HG02852 (cell line): ENCODE results near the gene PRDM15.

Experiments used
- ATAC-seq: cut with Tn5 transposase; IDR thresholded peaks from one replicate; pipeline ENCODE4 v1.9.1; 2021; ENCODE audit warnings: mild to moderate bottlenecking, moderate library complexity; ENCODE audit not compliant: unreplicated experiment

Gene PRDM15

DNA sequence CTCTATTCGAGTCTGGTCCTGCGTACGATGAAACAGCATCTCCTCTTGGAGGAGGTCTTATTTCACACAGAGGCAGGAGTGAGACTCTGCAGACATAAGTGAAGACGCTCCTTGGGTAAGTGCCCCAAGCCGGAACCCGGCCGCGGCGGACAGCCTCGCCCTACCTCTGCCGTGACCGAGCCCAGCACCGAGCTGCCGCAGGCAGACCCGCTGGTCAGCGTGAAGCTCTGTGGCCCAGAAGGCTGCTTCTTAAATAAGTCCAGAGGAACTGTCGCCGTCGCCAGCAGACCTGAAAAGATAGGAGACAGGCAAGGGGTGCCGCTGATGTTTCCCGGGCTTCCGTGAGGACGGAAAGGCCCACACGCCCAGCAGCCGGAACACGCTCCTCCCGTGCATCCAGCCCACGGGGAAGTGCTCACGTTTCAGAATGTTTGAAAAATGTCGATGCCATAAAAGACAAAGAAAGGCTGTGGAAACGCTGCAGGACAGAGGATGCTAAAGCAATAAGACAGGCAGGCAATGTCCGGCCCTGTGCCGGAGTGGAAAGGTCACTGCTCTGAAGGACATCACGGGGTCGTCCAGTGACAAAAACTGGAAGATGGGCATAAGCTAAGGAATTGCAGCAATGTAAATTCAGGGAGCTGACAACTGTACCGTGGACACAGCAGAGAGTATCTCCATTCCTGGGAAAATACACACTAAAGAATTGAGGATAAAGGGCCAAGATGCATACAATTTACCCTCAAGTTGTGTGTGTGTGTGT is 28.5 kb upstream of the PRDM15 start:
- no peak for ATAC-seq

DNA sequence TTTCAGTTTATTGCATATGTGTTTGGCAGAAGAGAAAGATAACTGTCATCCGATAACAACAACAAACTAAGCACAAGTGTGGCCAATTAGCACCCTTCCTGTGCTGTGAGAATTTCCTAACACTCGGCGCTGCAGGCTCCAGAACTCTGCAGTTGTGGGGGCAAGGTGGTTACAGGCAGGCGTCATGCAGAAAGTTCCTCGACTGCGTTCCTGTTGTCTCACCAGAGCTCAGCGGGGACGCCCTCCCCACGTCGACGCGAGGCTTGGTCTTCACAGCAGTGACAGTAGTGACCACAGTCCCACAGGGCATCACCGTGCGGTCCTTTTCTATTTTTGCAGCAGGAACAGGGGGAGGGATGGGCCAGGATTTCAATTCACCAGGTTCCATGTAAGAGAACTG is 27.6 kb upstream of the PRDM15 start:
- ATAC-seq = no peak

DNA sequence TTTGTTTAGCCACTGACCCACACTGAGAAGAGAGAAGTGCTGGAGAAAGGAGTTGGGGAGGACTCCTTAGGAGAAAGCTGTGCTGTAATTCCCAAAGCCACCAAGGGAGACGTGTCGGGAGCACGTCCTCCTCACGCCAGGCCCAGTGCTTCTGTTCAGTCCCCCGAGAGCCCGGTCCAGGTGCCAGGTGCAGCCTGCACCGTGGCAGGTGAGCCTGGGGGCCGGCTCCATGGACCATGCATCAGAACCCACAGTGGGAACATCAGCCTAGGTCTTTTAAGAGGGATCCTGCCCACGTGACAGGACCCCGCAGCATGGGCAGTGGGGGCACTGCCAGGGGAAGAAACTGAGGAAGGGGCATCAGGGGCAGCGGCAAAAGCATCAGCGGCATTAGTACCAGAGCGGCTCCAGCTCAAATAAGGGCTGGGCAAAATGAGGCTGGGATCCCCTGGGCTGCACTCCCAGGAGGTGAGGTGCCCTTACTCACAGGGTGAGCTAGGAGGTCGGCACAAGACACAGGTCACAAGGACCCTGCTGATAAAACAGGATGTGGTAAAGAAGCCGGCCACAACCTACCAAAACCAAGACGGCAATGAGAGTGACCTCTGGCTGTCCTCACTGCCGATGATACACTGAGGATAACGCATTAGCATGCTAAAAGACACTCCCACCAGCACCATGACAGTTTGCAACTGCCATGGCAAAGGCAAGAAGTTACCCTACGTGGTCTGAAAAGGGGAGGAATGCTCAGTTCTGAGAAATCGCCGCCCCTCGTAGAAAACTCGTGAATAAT is 24.6 kb upstream of the PRDM15 start:
- ATAC-seq = no peak

DNA sequence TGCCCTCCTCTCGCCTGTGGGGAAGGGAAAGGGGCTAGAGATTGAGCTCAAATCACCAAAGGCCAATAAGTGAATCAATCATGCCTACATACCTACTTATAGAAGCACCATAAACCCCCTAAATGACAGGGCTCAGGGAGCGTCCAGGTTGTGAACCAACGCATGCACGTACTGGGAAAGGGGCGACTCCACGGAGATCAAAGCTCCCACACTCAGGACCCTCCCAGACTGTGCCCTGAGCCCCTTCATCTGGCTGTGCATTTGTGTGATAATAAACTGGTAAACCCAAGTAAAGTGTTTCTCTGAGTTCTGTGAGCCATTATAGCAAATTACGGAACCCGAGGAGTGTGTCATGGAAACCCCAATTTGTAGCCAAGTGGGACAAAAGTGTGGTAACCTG is 23.8 kb upstream of the PRDM15 start:
- no peak for ATAC-seq

DNA sequence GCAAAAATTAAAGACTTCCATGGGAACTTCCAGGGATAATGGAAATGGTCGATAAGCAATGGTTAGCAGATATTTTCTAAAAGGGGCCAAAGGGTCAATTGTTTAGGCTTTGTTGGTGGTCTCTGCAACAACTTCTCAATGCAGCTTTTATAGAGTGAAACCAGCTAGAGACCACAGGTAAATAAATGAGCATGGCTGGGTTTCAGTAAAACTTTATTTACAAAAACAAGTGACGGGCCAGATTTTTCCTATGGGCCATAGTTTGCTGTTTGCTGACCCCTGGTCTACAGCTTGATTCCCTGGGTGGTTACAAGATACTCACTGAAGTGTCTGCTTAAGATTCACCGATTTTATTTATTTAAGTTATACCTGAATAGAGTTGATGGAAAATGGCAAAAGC is 22.6 kb upstream of the PRDM15 start:
- ATAC-seq = no peak

DNA sequence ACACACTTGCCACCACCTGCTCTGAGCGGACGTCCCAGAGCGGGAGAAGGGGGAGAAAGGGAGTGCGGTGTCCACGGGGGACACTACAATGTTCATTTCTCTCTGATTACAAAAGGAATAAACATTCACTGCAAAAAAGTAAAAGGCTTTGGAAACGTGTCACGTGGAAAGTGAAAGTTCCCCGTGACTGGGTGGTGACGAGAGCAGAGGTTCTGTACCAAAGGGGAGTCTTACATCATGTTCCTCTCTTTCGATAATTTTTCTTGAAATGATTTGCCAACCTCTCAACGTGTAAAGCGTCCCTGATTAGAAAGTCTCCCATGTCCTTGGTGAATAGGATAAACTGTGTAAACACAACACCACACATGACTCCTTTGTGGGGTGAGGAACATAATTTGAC is 22.0 kb upstream of the PRDM15 start:
- ATAC-seq = no peak

DNA sequence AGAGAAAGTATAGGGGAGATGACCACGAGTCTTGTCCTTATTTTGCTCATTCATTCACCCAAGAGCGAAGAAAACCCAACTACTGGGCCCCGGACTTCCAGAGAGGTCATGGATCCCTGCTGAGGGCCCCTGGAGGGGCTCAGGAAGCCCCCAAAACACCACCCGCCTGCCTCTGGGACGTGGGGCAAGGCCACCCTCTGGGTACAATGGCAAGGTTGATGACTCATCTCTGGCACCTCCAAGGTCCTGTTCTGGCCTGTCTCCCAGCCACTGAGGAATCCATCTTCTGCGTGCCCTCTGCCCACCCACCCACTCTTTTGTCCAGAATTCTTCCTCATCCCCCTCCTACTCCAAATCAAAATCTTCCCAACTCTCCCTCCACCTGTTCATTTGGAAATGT is 21.3 kb upstream of the PRDM15 start:
- ATAC-seq = no peak

DNA sequence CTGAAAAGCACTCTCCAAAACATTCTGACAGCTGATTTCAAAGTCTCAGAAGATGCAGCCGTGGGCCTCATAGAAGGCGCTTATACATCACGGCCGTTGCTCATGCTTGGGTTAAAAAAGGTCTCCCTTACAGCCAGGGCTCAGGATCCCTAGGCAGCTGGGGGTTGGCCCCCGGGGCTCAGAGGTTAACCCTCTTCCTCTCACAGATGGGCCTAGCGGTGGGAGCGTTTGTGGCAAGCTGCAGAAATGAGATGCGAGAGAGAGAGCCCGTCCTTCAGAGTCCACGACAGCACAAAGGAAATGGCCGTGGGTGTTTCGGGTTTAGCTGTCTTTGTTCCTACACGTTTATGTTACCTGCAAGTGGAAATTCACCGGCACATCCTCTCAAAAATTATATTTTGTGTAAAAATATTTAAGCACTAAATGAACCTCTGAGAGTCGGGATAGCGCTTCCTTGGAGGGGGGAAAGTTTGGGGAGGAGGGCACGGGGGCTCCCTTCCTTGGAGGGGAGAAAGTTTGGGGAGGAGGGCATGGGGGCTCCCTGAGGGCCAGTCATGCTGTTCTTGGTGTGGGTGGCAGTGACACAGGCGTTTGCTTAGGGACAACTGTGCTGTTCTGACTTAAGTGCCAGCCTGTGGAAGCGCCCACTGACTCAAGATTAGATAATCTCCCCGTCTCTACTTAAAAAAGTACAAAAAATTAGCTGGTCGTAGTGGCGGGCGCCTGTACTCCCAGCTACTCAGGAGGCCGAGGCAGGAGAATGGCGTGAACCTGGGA is 20.5 kb upstream of the PRDM15 start:
- no peak for ATAC-seq

DNA sequence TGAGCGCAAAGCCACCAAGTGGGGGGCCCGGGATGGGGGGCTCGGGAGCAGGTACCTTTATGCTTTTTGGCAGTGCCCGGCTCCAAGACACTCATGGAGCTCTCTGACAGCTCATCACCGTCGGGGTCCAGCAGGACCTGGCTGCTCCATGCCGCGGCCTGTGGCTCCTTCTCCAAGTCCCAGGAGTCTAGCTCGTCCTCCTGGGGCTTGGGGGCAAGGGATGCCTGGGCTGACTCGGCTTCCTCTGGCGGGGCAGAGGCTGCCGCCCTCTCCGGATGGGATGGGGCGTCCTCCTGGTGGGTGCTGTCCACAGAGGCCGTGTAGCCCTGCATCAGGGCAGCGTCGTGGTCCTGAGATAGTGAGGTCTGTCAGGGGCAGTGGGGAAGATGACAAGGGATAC is 19.9 kb upstream of the PRDM15 start:
- ATAC-seq = no peak

DNA sequence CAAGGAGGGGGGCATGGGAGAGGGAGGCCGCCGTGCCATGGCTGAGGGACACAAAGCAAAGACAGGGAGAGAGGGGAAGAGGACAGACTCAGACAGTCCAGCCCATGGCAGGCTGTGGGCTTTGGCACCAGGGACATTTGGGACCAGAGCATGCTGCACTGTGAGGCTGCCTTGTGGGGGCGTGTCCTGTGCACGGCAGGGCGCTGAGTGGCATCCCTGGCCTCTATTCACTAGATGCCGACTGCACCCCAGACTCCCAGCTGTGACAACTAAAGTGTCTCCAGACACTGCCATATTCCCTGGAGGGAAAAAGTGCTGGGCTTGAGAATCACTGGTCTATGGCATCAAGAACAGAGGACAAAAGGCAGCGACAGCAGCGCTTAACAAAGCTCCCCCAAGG is 18.6 kb upstream of the PRDM15 start:
- no peak for ATAC-seq

DNA sequence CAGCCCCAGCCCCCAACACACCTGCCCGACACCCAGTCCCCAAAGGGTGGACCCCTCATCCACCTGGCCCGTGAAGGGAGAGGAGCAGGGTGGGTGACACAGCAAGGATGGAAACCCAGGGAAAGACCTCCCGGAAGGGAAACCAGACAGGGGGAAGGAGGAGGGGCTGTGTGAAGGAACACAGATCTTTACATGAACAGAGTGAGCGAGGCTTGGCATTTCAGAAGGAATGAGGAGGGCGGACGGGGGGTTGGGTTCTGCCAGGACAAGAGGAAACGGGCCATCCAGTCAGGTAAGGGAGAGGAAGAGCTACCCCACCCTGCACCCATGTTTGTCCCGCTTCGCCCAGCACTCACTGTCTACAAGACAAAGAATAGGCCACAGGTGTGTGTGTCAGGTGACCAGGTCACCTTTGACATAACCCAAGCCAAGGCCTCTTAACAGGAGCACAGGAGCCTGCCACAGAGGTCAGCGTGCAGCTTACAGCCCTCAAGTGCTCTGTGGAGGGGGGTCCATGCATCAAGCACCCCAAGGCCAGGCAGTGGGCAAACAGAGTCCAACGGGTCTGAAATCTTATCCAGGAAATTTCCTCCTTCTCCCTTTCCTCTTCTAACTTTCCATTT is 18.0 kb upstream of the PRDM15 start:
- no peak for ATAC-seq

DNA sequence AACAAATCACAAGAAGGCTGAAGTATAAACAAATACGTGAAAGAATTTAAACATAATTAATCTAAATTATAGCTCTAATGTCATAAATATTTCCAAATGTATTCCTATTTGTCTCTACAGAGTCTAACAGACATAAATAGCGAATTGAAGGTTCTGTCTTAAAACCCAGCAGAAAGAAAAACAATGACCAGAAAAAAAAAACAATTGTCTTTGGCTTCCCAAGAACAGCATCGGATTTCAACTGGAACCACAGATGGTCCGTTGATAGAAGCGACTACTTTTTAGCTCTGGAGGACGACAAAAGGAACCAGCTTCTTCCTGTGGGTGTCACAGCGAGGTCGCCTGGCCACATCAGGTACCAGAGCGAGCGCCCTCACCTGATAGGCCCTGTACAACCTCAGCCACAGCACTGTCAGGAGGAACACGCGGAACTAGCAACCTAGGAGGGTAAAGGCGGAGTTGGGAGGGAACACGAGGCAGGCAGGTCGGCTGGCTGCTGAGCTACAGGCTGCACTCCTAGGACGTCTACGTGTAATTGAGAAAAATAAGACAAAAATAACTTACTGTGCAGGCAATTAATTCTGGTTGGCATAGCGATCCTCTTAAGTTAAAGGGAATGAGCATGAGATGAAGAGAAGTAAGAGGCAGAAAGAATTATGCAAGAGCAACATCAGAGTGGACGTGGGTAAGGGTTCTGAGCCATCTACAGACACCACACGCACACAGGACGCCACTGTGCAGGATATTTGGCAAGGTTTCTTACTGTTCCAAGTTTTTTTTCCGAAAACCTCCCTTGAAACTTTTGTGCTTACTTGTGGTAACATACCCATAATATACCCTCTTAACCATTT is 16.7 kb upstream of the PRDM15 start:
- no peak for ATAC-seq

DNA sequence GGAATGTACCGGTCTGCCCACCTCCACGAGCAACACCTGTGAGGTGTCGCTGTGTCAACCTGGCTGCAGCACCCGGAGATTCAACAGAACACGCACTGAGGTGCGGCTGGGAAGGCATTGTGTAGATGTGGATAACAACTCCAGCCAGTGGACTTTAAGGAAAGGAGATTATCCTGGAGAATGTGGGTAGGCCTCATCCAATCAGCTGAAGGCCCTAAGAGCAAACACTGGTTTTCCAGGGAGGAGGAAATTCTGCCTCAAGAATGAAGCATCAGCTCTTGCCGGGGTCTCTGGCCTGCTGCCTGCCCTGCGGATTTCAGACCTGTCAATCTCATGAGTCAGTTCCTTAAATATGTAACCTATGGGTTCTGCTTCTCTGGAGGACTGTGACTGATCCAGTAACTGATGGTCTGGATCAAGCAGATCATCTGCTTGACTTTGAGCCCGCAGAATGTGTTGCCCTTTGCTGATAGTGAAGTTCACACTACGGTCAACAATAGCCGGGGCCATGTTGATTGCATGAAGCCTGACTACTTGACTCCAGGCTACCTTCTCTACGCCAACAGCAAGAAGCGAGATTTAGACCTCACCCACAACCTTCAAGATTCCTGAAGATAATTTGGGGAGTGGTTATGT is 15.9 kb upstream of the PRDM15 start:
- ATAC-seq = no peak

DNA sequence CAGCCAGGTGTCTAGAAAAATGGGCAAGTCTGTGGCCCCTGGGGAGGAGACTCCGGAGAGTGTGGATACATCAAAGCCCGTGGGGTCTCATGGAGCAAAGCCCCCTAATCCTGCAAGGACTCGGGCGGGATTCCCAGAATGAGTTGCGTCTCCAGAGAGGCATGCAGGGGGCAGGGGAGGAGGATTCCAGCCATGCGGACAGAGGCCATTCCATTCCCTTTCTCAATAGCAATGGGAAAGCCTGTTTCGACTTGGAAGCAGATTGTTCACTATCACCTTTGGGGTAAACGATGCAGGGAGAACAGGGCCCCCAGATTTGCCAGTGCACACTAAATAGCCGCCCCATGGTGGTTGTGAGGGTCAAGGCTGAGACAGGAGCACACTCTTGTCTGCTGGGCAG is 15.4 kb upstream of the PRDM15 start:
- no peak for ATAC-seq

DNA sequence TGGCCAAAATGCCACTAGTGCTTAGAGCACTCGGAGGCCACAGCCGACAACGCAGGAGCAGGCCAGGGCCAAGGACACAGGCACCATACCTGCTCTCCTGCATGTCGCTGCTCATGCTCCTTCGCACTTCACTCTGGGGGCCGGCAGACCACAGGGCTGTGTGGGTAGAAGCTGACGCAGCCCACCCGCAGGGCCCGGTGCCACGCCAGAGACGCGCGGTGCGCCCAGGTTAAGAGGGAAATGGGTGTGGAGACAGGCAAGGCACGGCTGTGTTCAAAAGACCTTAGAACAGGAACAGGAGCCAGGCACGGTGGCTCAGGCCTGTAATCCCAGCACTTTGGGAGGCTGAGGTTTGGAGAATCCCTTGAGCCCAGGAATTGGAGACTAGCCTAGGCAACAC is 13.6 kb upstream of the PRDM15 start:
- ATAC-seq = no peak

DNA sequence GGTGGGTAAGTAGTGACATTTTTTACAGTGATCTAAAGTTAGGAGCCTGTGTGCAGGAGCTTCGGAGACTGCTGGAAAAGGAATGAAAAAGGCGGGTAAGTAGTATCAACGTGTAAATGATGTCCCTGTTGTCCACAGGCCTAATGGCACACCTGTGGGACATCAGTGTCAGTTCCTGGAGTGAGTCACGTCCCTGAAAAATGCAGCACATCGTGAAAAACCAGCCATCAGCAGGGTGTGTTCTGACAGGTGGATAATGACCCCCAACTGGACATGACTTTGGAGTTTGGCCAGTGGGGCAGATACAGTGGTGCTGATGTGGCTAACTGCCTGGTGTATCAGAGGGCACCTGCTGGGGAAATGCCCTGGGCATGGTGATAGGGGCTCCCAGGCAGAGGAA is 12.0 kb upstream of the PRDM15 start:
- no peak for ATAC-seq

DNA sequence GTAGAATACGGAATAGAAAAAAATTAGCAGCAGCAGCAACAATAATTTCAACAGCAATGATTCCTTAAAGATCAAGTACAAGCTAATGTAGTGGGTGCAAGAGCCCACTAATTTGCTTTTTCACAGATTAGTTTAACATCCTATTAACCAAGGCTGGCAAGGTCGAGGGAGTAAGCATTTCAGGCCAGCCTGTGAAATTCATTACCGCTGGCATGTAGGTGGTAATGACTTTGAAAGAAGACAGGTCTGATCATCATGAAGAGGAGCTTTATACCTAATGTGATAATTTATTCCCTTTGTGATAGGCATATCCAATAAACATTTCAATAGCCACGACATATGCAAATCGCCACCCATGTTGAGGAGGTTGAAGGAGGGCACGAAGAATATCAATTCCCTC is 11.2 kb upstream of the PRDM15 start:
- no peak for ATAC-seq

DNA sequence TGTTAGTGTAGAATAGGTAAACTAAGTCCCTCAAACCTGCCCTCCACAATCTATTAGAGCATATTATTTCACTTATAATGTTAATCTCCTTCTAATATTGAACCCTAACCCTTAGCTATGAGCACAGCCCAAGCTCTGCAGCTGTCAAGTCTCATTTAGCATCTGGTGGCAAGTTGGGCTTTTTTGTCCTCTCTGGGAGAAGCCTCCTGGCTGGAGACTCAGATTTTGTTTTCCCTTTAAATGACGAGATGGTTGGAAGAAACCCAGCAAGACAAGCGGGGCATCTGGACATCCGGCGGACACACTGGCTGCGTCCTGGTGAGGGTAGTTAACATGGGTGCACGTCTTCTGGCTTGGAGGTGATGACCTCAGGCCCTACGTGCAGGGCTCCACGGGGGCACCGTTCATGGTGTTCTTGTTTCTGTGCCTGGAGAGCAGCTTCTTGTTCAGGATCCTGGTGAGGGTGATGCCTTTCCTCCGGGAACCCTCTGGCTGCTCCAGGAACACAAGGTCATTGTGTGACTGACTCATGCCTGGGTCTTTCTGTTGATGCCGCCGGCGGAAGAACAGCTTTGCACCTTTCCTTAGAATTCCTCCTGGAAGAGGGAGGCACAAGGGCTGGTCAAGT is 9.7 kb upstream of the PRDM15 start:
- no peak for ATAC-seq

DNA sequence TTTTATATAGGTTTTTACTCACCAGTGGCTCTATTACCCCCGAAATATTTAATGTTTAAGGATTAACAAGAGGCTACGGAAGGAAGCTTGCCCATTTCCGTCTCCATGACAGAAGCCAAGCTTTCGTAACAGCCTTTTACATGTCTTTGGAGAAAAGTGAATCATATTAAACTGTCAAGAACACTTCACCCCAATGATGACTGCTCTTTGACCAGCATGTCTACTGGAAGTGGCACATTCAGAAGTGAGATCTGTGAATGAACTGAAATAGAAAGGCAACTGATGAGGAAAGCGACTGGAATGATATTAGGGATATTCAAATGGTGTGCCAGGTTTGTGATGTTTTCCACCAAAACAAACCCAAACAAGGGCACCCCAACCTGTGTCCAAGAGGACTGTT is 8.5 kb upstream of the PRDM15 start:
- no peak for ATAC-seq

DNA sequence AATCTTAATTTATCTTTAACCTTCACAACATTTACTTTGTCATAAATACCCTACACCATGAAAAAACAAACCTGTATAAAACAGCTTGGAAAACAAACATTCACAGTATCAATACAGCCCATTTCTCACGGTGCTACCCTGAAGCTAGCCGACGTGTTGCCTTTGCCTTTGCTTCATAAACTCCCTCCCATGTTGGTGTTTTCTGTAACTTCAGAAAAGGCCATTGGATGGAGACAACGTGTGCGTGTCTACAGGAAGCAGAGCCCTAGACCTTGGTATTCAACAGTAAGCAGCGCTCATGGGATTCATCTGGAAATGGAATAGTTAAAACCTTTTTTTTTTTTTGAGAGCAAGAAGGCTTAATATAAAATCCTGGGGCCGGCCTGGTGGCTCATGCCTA is 7.2 kb upstream of the PRDM15 start:
- no peak for ATAC-seq
